NOMO-1 (cell line): ENCODE measurements around the gene EML6.
A peak's percentile ranks its signal among the peaks of the same experiment; 100 is the strongest.
"Not testable (repeated sequence)": the region's sequence is repeated elsewhere in the genome, so short reads cannot be mapped to it uniquely, and the experiment has no call there.

Source experiments
- DNase-seq, 2 experiments: peaks; one replicate each; lab custom pipeline; 2025; ENCODE audit not compliant: unreplicated experiment in 2 of 2; lab: John Stamatoyannopoulos, UW

Gene EML6

GRCh38 chr2:54839461-54840255, 116.2 kb downstream of the EML6 start:
- no peak for DNase-seq

GRCh38 chr2:54840559-54841468, 117.4 kb downstream of the EML6 start:
- no peak for DNase-seq

- DNase-seq: not testable (repeated sequence)
Observed at GRCh38 chr2:54841500-54841899, 118.0 kb downstream of the EML6 start.

- DNase-seq: peak in 1 of 2 experiments; percentile 9
Observed at GRCh38 chr2:54845094-54845493, 121.6 kb downstream of the EML6 start.

GRCh38 chr2:54845514-54845913, 122.1 kb downstream of the EML6 start:
- DNase-seq: no peak

GRCh38 chr2:54850171-54851122, 127.0 kb downstream of the EML6 start:
- DNase-seq: no peak

- DNase-seq: no peak
Observed at GRCh38 chr2:54853616-54854310, 130.3 kb downstream of the EML6 start.

GRCh38 chr2:54855434-54855833, 132.0 kb downstream of the EML6 start:
- DNase-seq: no peak

GRCh38 chr2:54858021-54858681, 134.7 kb downstream of the EML6 start:
- DNase-seq: no peak

- DNase-seq: no peak
Observed at GRCh38 chr2:54859416-54859815, 136.0 kb downstream of the EML6 start.

- DNase-seq: peak in 1 of 2 experiments; percentile 2
Observed at GRCh38 chr2:54859997-54860701, 136.7 kb downstream of the EML6 start.

GRCh38 chr2:54862229-54862628, 138.8 kb downstream of the EML6 start:
- no peak for DNase-seq

- DNase-seq: no peak
Observed at GRCh38 chr2:54862742-54863141, 139.3 kb downstream of the EML6 start.

- DNase-seq: no peak
Observed at GRCh38 chr2:54863660-54864059, 140.2 kb downstream of the EML6 start.

GRCh38 chr2:54864096-54864495, 140.6 kb downstream of the EML6 start:
- DNase-seq: no peak

GRCh38 chr2:54864727-54865126, 141.3 kb downstream of the EML6 start:
- peak; percentile 15 to 72 for DNase-seq

- no peak for DNase-seq
Observed at GRCh38 chr2:54866179-54866578, 142.7 kb downstream of the EML6 start.

- DNase-seq: peak in 1 of 2 experiments; percentile 64
Observed at GRCh38 chr2:54866868-54867267, 143.4 kb downstream of the EML6 start.

GRCh38 chr2:54867457-54867856, 144.0 kb downstream of the EML6 start:
- no peak for DNase-seq
